T-helper 2 cell (primary cell): Measurements from ENCODE around the gene LRMDA.
"Not testable (repeated sequence)": the region's sequence is repeated elsewhere in the genome, so short reads cannot be mapped to it uniquely, and the experiment has no call there.

Experiments used
- DNase-seq, 5 experiments: peaks; one replicate each; pipeline versions ENCODE4 v3.0.0 to v3.0.0-alpha.2; 2012 to 2022

Gene LRMDA

GRCh38 chr10:75722609-75723008 is 291.2 kb downstream of the LRMDA start:
- no peak for DNase-seq

GRCh38 chr10:75723319-75723980 is 292.0 kb downstream of the LRMDA start:
- DNase-seq: no peak

DNA sequence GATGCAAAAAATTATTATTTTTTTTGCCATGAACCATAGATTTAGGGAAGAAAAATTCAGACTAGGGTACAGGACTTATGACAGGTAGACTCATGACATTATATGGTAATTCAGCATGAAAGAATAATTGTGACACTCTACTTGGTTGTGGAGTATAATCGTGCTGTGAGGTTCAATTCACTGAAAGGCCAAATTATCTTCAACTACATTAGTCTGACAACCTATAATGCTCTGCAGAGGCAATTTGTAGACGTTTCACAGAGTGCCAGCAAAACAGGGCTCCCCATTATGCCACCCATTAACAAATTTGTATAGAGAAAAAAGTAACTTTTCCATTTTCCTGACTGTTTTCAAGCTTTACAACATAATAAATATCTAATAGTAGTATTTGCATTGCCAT is 292.6 kb downstream of the LRMDA start:
- no peak for DNase-seq

DNA sequence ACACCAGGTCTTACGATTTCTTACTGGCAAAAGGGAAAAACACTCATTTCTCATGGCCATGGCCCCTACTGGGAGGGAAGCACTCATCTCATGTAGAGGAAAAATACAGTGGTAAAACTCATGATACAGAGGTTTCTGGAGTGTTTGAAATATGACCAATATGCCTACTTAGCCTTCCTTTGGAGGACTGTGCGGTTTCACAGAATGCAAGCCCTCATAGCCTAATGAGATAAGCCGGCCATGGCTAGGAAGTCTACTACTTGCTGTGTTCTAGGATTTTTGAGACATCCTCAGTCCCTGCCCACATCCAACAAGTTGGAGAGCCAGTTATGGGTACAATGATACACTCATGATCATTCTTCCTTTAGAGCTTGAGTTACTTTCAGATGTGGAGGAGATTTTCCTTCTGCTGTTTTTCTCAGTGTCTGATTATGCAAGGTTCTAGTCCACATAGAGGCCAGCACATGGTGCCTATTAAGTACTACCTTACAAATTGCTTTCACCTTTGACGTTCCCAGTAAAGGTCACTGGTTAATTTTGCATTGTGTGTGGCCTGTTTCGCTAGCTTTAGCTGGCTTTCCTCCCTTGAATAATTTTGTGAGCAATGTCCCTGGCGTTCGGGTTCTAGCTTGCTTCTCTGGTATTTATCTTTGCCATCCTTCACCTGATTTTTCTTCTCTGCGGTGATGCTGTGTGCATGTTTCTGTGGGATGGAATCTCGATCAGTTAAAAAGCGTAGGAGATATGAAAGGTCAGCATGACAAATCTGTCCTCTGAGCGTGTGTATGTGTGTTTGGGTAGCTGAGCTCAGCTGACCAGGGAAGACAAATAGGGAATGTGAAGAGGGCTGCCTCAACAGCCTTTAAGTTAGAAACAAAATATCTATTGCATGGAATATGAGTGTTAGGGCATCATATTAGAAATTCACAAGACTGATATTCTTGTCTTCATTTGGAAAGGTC is 295.4 kb downstream of the LRMDA start:
- DNase-seq: no peak

- DNase-seq: no peak
These were observed 299.4 kb downstream of the LRMDA start for GRCh38 chr10:75730847-75731246.

DNA sequence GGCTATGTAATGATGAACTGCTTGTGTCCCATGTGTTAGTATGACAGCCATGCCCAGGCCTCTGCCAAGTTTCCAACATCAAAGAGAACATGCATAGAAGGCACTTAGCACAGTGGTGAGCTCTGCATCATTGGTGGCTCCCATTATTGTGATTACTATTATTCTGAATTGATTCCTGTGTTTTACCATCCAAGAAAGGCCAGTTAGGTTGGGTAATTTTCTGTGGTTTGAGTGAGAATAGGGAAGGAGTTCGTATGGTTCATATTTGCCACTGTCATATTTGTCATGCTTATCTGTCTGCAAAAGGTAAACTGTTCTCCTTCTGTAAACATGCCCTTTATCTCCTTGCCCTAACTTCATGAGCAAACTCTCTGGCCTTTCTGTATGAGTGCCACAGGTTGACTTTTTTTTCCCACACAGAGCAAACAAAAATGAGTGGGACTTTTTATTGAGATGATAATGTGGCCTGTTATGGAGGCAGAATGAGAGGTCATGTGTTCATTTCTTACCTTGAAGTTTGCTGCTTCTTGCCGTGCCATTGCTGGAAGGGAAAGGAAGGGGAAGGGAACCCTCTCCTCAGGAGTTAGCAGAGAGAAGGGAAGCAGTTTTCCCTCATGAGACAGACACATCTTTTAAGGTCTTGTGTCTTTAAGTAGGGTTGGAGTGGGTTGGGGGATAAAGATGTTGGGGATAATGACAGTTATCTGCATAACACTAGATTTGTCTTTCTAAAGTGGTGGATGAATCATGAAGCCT is 301.9 kb downstream of the LRMDA start:
- no peak for DNase-seq

- DNase-seq: no peak
These were observed 304.8 kb downstream of the LRMDA start for GRCh38 chr10:75736151-75736640.

GRCh38 chr10:75736889-75737579 is 305.6 kb downstream of the LRMDA start:
- DNase-seq: no peak

- no peak for DNase-seq
These were observed 306.1 kb downstream of the LRMDA start for GRCh38 chr10:75737580-75737949.

GRCh38 chr10:75738924-75739323 is 307.5 kb downstream of the LRMDA start:
- no peak for DNase-seq

DNA sequence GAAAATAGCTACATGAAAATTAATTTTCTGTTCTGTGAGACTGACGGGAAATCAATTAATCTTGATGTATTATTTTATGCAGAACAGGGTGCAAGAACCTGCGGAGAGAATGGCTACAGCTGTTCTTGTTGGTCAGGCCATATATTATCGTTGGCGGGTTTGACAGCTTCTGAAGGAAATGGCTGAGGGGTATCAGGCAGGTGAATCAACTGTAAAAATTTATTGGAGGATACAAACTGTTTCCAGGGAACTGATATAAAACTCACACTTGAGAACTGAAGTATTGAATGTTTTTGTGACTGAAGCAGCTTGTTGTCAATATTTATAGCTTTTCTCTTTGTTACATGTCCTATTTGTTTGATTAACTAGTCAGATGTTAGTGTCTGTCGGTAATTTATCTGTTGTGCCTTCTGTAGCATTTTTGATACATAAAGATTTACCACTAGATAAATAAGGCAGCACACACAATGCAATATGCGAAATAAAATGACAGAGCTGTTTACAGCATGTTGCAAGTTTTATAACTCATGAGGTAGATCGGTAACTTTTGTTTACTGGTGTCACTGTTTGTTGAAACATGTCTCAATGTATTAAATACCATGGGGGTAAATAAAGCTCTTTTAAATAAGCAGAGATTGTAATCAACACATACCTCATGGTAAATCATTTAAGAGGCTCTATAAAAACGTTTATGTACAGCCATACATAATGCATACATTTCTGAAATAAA is 308.2 kb downstream of the LRMDA start:
- DNase-seq: no peak

- DNase-seq: no peak
These were observed 309.1 kb downstream of the LRMDA start for GRCh38 chr10:75740541-75740940.

- no peak for DNase-seq
These were observed 310.9 kb downstream of the LRMDA start for GRCh38 chr10:75742355-75742754.

GRCh38 chr10:75743291-75743778 is 311.9 kb downstream of the LRMDA start:
- no peak for DNase-seq

- DNase-seq: no peak
These were observed 312.8 kb downstream of the LRMDA start for GRCh38 chr10:75744261-75744660.

GRCh38 chr10:75746356-75746755 is 314.9 kb downstream of the LRMDA start:
- DNase-seq: no peak

DNA sequence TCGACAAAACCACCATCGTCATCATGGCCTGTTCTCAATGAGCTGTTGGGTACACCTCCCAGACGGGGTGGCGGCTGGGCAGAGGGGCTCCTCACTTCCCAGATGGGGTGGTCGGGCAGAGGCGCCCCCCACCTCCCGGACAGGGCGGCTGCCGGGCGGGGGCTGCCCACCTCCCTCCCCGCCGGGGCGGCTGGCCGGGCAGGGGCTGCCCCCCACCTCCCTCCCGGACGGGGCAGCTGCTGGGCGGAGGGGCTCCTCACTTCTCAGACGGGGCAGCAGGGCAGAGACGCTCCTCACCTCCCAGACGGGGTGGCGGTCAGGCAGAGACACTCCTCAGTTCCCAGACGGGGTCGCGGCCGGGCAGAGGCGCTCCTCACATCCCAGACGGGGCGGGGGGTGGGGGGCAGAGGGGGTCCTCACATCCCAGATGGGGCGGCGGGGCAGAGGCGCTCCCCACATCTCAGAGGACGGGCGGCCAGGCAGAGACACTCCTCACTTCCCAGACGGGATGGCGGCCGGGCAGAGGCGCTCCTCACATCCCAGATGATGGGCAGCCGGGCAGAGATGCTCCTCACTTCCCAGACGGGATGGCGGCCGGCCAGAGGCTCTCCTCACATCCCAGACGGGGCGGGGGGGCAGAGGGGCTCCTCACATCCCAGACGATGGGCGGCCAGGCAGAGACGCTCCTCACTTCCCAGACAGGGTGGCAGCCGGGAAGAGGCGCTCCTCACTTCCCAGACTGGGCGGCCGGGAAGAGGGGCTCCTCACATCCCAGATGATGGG is 318.9 kb downstream of the LRMDA start:
- not testable (repeated sequence) for DNase-seq

- no peak for DNase-seq
These were observed 319.8 kb downstream of the LRMDA start for GRCh38 chr10:75751232-75751631.

- no peak for DNase-seq
These were observed 322.2 kb downstream of the LRMDA start for GRCh38 chr10:75753621-75754020.

- no peak for DNase-seq
These were observed 322.8 kb downstream of the LRMDA start for GRCh38 chr10:75754096-75754831.
